Trophoblast cell (in vitro differentiated cells and primary cell): ENCODE data around the gene MDM4.

Experiments used
- DNase-seq, 2 donors: peaks; one replicate each; pipeline ENCODE4 v3.0.0-alpha.2; 2016
- H2AFZ ChIP-seq: 2 replicates; pipeline ENCODE4 v1.6.1; 2013; ENCODE audit warnings: low read length, moderate library complexity, mild to moderate bottlenecking; ENCODE audit not compliant: insufficient read depth, poor library complexity
- H2AK5ac ChIP-seq: 2 replicates; pipeline ENCODE4 v1.6.1; 2013; ENCODE audit warnings: mild to moderate bottlenecking, low read length
- H2BK120ac ChIP-seq: 2 replicates; pipeline ENCODE4 v1.6.1; 2013; ENCODE audit warnings: low read length, mild to moderate bottlenecking, moderate library complexity; ENCODE audit not compliant: insufficient read depth, poor library complexity
- H2BK12ac ChIP-seq: 2 replicates; pipeline ENCODE4 v1.6.1; 2013; ENCODE audit warnings: mild to moderate bottlenecking, low read length, moderate library complexity
- H2BK5ac ChIP-seq: 2 replicates; pipeline ENCODE4 v1.6.1; 2013; ENCODE audit warnings: low read length, low read depth, moderate library complexity, mild to moderate bottlenecking; ENCODE audit not compliant: poor library complexity
- H3K14ac ChIP-seq: 2 replicates; pipeline ENCODE4 v1.6.1; 2013; ENCODE audit warnings: mild to moderate bottlenecking, low read length
- H3K18ac ChIP-seq: 2 replicates; pipeline ENCODE4 v1.6.1; 2013; ENCODE audit warnings: mild to moderate bottlenecking, low read length
- H3K23ac ChIP-seq: 2 replicates; pipeline ENCODE4 v1.6.1; 2013; ENCODE audit warnings: low read length
- H3K27ac ChIP-seq: 2 replicates; pipeline ENCODE4 v1.5.1; 2013; ENCODE audit warnings: low read depth, mild to moderate bottlenecking, inconsistent platforms, low read length, moderate library complexity
- H3K27me3 ChIP-seq: 2 replicates; pipeline ENCODE4 v1.6.1; 2013; ENCODE audit warnings: inconsistent platforms, mild to moderate bottlenecking, low read length, moderate library complexity; ENCODE audit not compliant: insufficient read depth
- H3K36me3 ChIP-seq, 2 experiments: 1 replicate in 1 of 2; 2 replicates in 1 of 2; pipeline ENCODE4 v1.6.1; 2013; ENCODE audit warnings: low read length in 2 of 2, mild to moderate bottlenecking in 2 of 2, moderate library complexity in 1 of 2; ENCODE audit not compliant: insufficient read depth in 2 of 2, control insufficient read depth in 1 of 2
- H3K4ac ChIP-seq: 2 replicates; pipeline ENCODE4 v1.6.1; 2013; ENCODE audit warnings: low read depth, mild to moderate bottlenecking, low read length, moderate library complexity
- H3K4me1 ChIP-seq, 2 experiments: 1 replicate in 1 of 2; 2 replicates in 1 of 2; pipeline ENCODE4 v1.6.1; 2013; ENCODE audit warnings: low read length in 2 of 2, mild to moderate bottlenecking in 2 of 2, moderate library complexity in 1 of 2; ENCODE audit not compliant: insufficient read depth in 2 of 2, control insufficient read depth in 1 of 2
- H3K4me2 ChIP-seq: 2 replicates; pipeline ENCODE4 v1.6.1; 2013; ENCODE audit warnings: inconsistent platforms, mild to moderate bottlenecking, low read length, moderate library complexity
- H3K4me3 ChIP-seq: 2 replicates; pipeline ENCODE4 v1.5.1; 2013; ENCODE audit warnings: mild to moderate bottlenecking, low read depth, low read length, inconsistent platforms
- H3K79me1 ChIP-seq: one replicate; pipeline ENCODE4 v1.6.1; 2013; ENCODE audit warnings: low read length
- H3K79me2 ChIP-seq: 2 replicates; pipeline ENCODE4 v1.6.1; 2013; ENCODE audit warnings: low read length, mild to moderate bottlenecking; ENCODE audit not compliant: control insufficient read depth, insufficient read depth, poor library complexity
- H3K9ac ChIP-seq: 2 replicates; pipeline ENCODE4 v1.6.1; 2013; ENCODE audit warnings: mild to moderate bottlenecking, low read length
- H3K9me3 ChIP-seq: 2 replicates; pipeline ENCODE4 v1.6.1; 2013; ENCODE audit warnings: low read depth, mild to moderate bottlenecking, control low read depth, inconsistent platforms, low read length; ENCODE audit not compliant: insufficient read depth
- H4K12ac ChIP-seq: 2 replicates; pipeline ENCODE4 v1.6.1; 2013; ENCODE audit warnings: low read depth, mild to moderate bottlenecking, low read length, moderate library complexity
- H4K8ac ChIP-seq: 2 replicates; pipeline ENCODE4 v1.6.1; 2013; ENCODE audit warnings: low read depth, mild to moderate bottlenecking, low read length, moderate library complexity
- H4K91ac ChIP-seq: one replicate; pipeline ENCODE4 v1.6.1; 2013; ENCODE audit warnings: low read depth, mild to moderate bottlenecking, low read length, moderate library complexity
- WGBS: extraction: QIAGEN DNeasy Blood & Tissue Kit; methylation state at CpG from one replicate; pipeline ENCODE4 v1.1.7; 2013; ENCODE audit warnings: missing lambda C conversion rate; ENCODE audit not compliant: insufficient read length, insufficient coverage; ENCODE audit errors: extremely low coverage; 5-methylcytosine and 5-hydroxymethylcytosine counted together

MDM4 gene

GRCh38 chr1:204528677-204529076, 12.5 kb downstream of the MDM4 start:
- no peak overlapping the region for H3K14ac ChIP-seq
- no peak overlapping the region for H4K12ac ChIP-seq
- H3K9ac ChIP-seq: no peak overlapping the region
- DNase-seq: no peak
- H3K9me3 ChIP-seq: peaks cover 2% of the 10 kb centered on the region
- no peak overlapping the region for H3K4ac ChIP-seq
- no peak overlapping the region for H2BK120ac ChIP-seq
- H3K18ac ChIP-seq: no peak overlapping the region
- H3K23ac ChIP-seq: no peak overlapping the region
- no peak overlapping the region for H4K8ac ChIP-seq
- H2AFZ ChIP-seq: no peak overlapping the region
- no CpG with 5 or more reads among the region's 8 CpGs for WGBS
- no peak overlapping the region for H2AK5ac ChIP-seq
- H2BK12ac ChIP-seq: no peak overlapping the region
- H3K79me2 ChIP-seq: no peaks in the 10 kb centered on the region
- H2BK5ac ChIP-seq: no peak overlapping the region
- no peak overlapping the region for H3K27ac ChIP-seq
- peaks cover 1% of the 10 kb centered on the region for H3K79me1 ChIP-seq
- H3K4me1 ChIP-seq: peaks cover 0 to 2% of the 10 kb centered on the region in 2 experiments
- H3K4me3 ChIP-seq: no peak overlapping the region
- H3K4me2 ChIP-seq: no peak overlapping the region
- no peak overlapping the region for H4K91ac ChIP-seq
- peaks cover 33 to 41% of the 10 kb centered on the region in 2 experiments for H3K36me3 ChIP-seq
- H3K27me3 ChIP-seq: no peaks in the 10 kb centered on the region

- peaks cover 35 to 45% of the 10 kb centered on the region in 2 experiments for H3K36me3 ChIP-seq
- no peak overlapping the region for H3K4me3 ChIP-seq
- no peak overlapping the region for H3K4me2 ChIP-seq
- H2BK5ac ChIP-seq: no peak overlapping the region
- H2BK12ac ChIP-seq: no peak overlapping the region
- no peak overlapping the region for H3K23ac ChIP-seq
- H3K14ac ChIP-seq: no peak overlapping the region
- no peak overlapping the region for H4K91ac ChIP-seq
- peaks cover 1% of the 10 kb centered on the region for H3K79me1 ChIP-seq
- no peak overlapping the region for H4K12ac ChIP-seq
- peaks cover 0 to 2% of the 10 kb centered on the region in 2 experiments for H3K4me1 ChIP-seq
- H3K9me3 ChIP-seq: no peaks in the 10 kb centered on the region
- H3K9ac ChIP-seq: no peak overlapping the region
- H3K27me3 ChIP-seq: no peaks in the 10 kb centered on the region
- H3K27ac ChIP-seq: no peak overlapping the region
- H3K4ac ChIP-seq: no peak overlapping the region
- H3K79me2 ChIP-seq: no peaks in the 10 kb centered on the region
- no peak overlapping the region for H3K18ac ChIP-seq
- no peak overlapping the region for H2BK120ac ChIP-seq
- no peak overlapping the region for H2AFZ ChIP-seq
- no peak overlapping the region for H2AK5ac ChIP-seq
- H4K8ac ChIP-seq: no peak overlapping the region
- DNase-seq: no peak
- WGBS: no CpG with 5 or more reads among the region's 7 CpGs
These were observed 13.2 kb downstream of the MDM4 start for GRCh38 chr1:204529371-204529895.

GRCh38 chr1:204530932-204531331, 14.7 kb downstream of the MDM4 start:
- Histone ChIP-seq H3K79me2 (no peaks in the 10 kb centered on the region), H3K4ac (no peak overlapping the region), H3K18ac (no peak overlapping the region), H3K14ac (no peak overlapping the region), H2BK5ac (no peak overlapping the region), H2AFZ (no peak overlapping the region), H3K27ac (no peak overlapping the region), H4K12ac (no peak overlapping the region), H3K4me2 (no peak overlapping the region), H3K23ac (no peak overlapping the region), H3K36me3 (peaks cover 39 to 47% of the 10 kb centered on the region in 2 experiments), H3K27me3 (no peaks in the 10 kb centered on the region), H2AK5ac (no peak overlapping the region), H4K91ac (no peak overlapping the region), H2BK12ac (no peak overlapping the region), H4K8ac (no peak overlapping the region), H3K4me1 (peaks cover 0 to 2% of the 10 kb centered on the region in 2 experiments), H3K9ac (no peak overlapping the region), H2BK120ac (no peak overlapping the region), H3K9me3 (no peaks in the 10 kb centered on the region), H3K79me1 (no peaks in the 10 kb centered on the region), H3K4me3 (no peak overlapping the region)
- no peak for DNase-seq
- no CpG with 5 or more reads among the region's 1 CpG for WGBS

GRCh38 chr1:204532832-204533231, 16.6 kb downstream of the MDM4 start:
- Histone ChIP-seq H3K14ac (no peak overlapping the region), H2AFZ (no peak overlapping the region), H3K4me2 (no peak overlapping the region), H3K79me2 (no peaks in the 10 kb centered on the region), H2BK5ac (no peak overlapping the region), H3K4ac (no peak overlapping the region), H2BK12ac (no peak overlapping the region), H2BK120ac (no peak overlapping the region), H3K18ac (no peak overlapping the region), H2AK5ac (no peak overlapping the region), H3K23ac (no peak overlapping the region), H3K4me1 (peaks cover 0 to 2% of the 10 kb centered on the region in 2 experiments), H3K36me3 (peaks cover 30 to 46% of the 10 kb centered on the region in 2 experiments), H3K9me3 (no peaks in the 10 kb centered on the region), H4K91ac (no peak overlapping the region), H3K4me3 (no peak overlapping the region), H3K27ac (no peak overlapping the region), H3K79me1 (no peaks in the 10 kb centered on the region), H4K8ac (no peak overlapping the region), H4K12ac (no peak overlapping the region), H3K27me3 (no peaks in the 10 kb centered on the region), H3K9ac (no peak overlapping the region)
- DNase-seq: no peak
